ENCODE measurements around the gene RUFY3.
A peak's percentile ranks its signal among the peaks of the same experiment; 100 is the strongest.

RUFY3 gene

GRCh38 chr4:70715097-70715496 lies 6.7 kb upstream of the RUFY3 start:
- Histone ChIP-seq H3K4me3 (ENCODE audit: low read depth, low read length) (no peak overlapping the region), H3K27ac (ENCODE audit: extremely low read depth, low read depth, low read length) (no peak overlapping the region), H3K4me1 (ENCODE audit: control insufficient read depth, insufficient read depth, low read length) (0 out of 2 replicates have a peak, but pooled peaks cover 4% of the 10 kb centered on the region), H3K36me3 (ENCODE audit: control insufficient read depth in 2 of 2, insufficient read depth in 1 of 2, low read length in 2 of 2) (no peaks in the 10 kb centered on the region), H3K9me3 (ENCODE audit: control insufficient read depth, insufficient read depth, low read depth, low read length) (no peaks in the 10 kb centered on the region)
- POLR2A ChIA-PET, result no interaction called here
- CTCF ChIA-PET, result interaction anchor here (0.6 kb wide), 1 partner anchor 56 kb away, joined by 3 read pairs; no protein-coding TSS in a partner anchor
- TF ChIP-seq ZNF48 (tag by site-specific recombination; IDR thresholded peaks at IDR 0.05), result no peak
- TF ChIP-seq ZNF610 (tag by site-specific recombination; IDR thresholded peaks at IDR 0.05; ENCODE audit: borderline replicate concordance), result no peak
- TF ChIP-seq ZNF138 (tag by site-specific recombination; IDR thresholded peaks at IDR 0.05; ENCODE audit: borderline replicate concordance), result no peak
- TF ChIP-seq ZNF645 (tag by site-specific recombination; IDR thresholded peaks at IDR 0.05), result no peak
- no peak for TF ChIP-seq HOXA7 (CRISPR knock-in tag; IDR thresholded peaks at IDR 0.05; ENCODE audit: borderline replicate concordance)
- TF ChIP-seq, protein P1, sequence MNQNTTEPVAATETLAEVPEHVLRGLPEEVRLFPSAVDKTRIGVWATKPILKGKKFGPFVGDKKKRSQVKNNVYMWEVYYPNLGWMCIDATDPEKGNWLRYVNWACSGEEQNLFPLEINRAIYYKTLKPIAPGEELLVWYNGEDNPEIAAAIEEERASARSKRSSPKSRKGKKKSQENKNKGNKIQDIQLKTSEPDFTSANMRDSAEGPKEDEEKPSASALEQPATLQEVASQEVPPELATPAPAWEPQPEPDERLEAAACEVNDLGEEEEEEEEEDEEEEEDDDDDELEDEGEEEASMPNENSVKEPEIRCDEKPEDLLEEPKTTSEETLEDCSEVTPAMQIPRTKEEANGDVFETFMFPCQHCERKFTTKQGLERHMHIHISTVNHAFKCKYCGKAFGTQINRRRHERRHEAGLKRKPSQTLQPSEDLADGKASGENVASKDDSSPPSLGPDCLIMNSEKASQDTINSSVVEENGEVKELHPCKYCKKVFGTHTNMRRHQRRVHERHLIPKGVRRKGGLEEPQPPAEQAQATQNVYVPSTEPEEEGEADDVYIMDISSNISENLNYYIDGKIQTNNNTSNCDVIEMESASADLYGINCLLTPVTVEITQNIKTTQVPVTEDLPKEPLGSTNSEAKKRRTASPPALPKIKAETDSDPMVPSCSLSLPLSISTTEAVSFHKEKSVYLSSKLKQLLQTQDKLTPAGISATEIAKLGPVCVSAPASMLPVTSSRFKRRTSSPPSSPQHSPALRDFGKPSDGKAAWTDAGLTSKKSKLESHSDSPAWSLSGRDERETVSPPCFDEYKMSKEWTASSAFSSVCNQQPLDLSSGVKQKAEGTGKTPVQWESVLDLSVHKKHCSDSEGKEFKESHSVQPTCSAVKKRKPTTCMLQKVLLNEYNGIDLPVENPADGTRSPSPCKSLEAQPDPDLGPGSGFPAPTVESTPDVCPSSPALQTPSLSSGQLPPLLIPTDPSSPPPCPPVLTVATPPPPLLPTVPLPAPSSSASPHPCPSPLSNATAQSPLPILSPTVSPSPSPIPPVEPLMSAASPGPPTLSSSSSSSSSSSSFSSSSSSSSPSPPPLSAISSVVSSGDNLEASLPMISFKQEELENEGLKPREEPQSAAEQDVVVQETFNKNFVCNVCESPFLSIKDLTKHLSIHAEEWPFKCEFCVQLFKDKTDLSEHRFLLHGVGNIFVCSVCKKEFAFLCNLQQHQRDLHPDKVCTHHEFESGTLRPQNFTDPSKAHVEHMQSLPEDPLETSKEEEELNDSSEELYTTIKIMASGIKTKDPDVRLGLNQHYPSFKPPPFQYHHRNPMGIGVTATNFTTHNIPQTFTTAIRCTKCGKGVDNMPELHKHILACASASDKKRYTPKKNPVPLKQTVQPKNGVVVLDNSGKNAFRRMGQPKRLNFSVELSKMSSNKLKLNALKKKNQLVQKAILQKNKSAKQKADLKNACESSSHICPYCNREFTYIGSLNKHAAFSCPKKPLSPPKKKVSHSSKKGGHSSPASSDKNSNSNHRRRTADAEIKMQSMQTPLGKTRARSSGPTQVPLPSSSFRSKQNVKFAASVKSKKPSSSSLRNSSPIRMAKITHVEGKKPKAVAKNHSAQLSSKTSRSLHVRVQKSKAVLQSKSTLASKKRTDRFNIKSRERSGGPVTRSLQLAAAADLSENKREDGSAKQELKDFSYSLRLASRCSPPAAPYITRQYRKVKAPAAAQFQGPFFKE (tag by site-specific recombination; IDR thresholded peaks at IDR 0.05; ENCODE audit: borderline replicate concordance), result no peak

DNA sequence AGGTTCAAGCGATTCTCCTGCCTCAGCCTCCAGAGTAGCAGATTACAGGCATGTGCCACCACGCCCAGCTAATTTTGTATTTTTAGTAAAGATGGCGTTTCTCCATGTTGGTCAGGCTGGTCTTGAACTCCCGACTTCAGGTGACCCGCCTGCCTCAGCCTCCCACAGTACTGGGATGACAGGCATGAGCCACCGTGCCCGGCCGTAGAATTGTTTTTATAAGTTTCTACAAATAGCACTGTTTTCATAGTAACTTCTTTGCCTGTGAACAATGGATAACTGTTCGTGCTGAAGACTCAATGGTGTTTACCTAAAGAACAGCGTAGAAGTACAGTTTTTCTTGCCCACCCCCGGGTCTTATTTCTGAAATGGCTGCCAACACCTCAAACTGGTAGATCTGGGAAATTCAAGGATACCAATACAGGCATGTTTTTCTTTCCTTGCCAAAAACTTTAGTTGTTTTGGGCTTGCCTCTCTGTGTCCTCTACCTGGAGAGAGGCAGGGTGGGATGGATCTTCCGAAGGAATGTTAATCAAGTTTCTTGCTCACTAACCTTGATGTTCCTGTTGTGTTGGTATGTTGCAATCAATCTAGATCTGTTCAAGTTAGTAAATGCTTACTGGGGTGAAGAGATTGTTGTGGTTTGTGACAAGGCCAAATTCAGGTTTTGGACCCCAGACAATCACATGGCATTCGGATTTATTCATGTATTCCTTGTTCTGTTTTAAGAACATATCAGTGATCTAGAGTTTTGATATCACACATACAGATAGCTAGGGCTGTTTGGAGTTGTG lies 2.8 kb upstream of the RUFY3 start:
- no peak overlapping the region for H3K27ac ChIP-seq (ENCODE audit: extremely low read depth, low read depth, low read length)
- ChIA-PET POLR2A (no interaction called here), CTCF (no interaction called here)
- peaks cover 8% of the 10 kb centered on the region; the same call in 1 of the 2 replicates for H3K4me1 ChIP-seq (ENCODE audit: control insufficient read depth, insufficient read depth, low read length)
- TF ChIP-seq PRDM1 (tag by site-specific recombination; IDR thresholded peaks at IDR 0.05) (no peak), ZBTB17 (tag by site-specific recombination; IDR thresholded peaks at IDR 0.05) (peak; percentile 38; the same call in 1 of the 2 replicates), ZBTB48 (tag by site-specific recombination; IDR thresholded peaks at IDR 0.05) (no peak)
- H3K9me3 ChIP-seq (ENCODE audit: control insufficient read depth, insufficient read depth, low read depth, low read length), result no peaks in the 10 kb centered on the region
- H3K36me3 ChIP-seq (ENCODE audit: control insufficient read depth in 2 of 2, insufficient read depth in 1 of 2, low read length in 2 of 2), result no peaks in the 10 kb centered on the region
- no peak overlapping the region for H3K4me3 ChIP-seq (ENCODE audit: low read depth, low read length)

GRCh38 chr4:70722199-70722791 lies 531 bp downstream of the RUFY3 start:
- ChIA-PET POLR2A (interaction anchor here (0.8 to 1.1 kb wide), 2 partner anchors 16 to 35 kb away, joined by 3 to 4 read pairs; no protein-coding TSS in a partner anchor), CTCF (interaction anchor here (1.4 kb wide), 1 partner anchor 12 kb away, joined by 4 read pairs; no protein-coding TSS in a partner anchor)
- peaks cover 0 to 7% of the 10 kb centered on the region in 2 experiments; a peak in 1 of 3 replicates for H3K36me3 ChIP-seq (ENCODE audit: control insufficient read depth in 2 of 2, insufficient read depth in 1 of 2, low read length in 2 of 2)
- H3K4me3 ChIP-seq (ENCODE audit: low read depth, low read length), result peak overlapping the region; percentile 24
- H3K4me1 ChIP-seq (ENCODE audit: control insufficient read depth, insufficient read depth, low read length), result peaks cover 4% of the 10 kb centered on the region; the same call in 1 of the 2 replicates
- H3K27ac ChIP-seq (ENCODE audit: extremely low read depth, low read depth, low read length), result peak overlapping the region; percentile 37; the same call in 1 of the 2 replicates
- H3K9me3 ChIP-seq (ENCODE audit: control insufficient read depth, insufficient read depth, low read depth, low read length), result no peaks in the 10 kb centered on the region
- TF ChIP-seq ZNF639 (tag by site-specific recombination; IDR thresholded peaks at IDR 0.05), result peak; percentile 35; the same call in 1 of the 2 replicates
- TF ChIP-seq, protein P2, sequence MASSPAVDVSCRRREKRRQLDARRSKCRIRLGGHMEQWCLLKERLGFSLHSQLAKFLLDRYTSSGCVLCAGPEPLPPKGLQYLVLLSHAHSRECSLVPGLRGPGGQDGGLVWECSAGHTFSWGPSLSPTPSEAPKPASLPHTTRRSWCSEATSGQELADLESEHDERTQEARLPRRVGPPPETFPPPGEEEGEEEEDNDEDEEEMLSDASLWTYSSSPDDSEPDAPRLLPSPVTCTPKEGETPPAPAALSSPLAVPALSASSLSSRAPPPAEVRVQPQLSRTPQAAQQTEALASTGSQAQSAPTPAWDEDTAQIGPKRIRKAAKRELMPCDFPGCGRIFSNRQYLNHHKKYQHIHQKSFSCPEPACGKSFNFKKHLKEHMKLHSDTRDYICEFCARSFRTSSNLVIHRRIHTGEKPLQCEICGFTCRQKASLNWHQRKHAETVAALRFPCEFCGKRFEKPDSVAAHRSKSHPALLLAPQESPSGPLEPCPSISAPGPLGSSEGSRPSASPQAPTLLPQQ (tag by site-specific recombination; IDR thresholded peaks at IDR 0.05), result peak; percentile 72; the same call in 1 of the 2 replicates
- TF ChIP-seq ZNF335 (tag by site-specific recombination; conservative IDR thresholded peaks at IDR 0.05), result peak; percentile 65
- 0 out of 2 replicates have a peak, but pooled peaks have one; percentile 26 for TF ChIP-seq ZNF366 (tag by site-specific recombination; conservative IDR thresholded peaks at IDR 0.05)
- TF ChIP-seq PRDM10 (tag by site-specific recombination; IDR thresholded peaks at IDR 0.05), result peak; percentile 40; the same call in 1 of the 2 replicates
